CD14-positive monocyte (primary cell): ENCODE measurements around the gene HOXC9. TPM values are rescaled to one million over a fixed set of nuclear protein-coding genes. Genes with fewer than 3 reads are reported as not detected.
A peak's percentile ranks its signal among the peaks of the same experiment; 100 is the strongest.

Experiments used
- DNase-seq, 3 donors: peaks; one replicate each; pipeline ENCODE4 v3.0.0-alpha.2; 2011 to 2022
- H2AFZ ChIP-seq: 2 replicates; pipeline ENCODE4 v1.6.0; 2012; ENCODE audit warnings: mild to moderate bottlenecking, low read depth, low read length, inconsistent platforms; ENCODE audit not compliant: insufficient read depth, poor library complexity, severe bottlenecking
- H3K27ac ChIP-seq, 2 donors: 1 replicate in 1 of 2; 2 replicates in 1 of 2; pipeline ENCODE4 v1.5.1; 2012 to 2013; ENCODE audit warnings: low read length in 2 of 2, control low read depth in 1 of 2, inconsistent platforms in 1 of 2, low read depth in 1 of 2, mild to moderate bottlenecking in 1 of 2
- H3K27me3 ChIP-seq, 2 donors: one replicate each; pipeline versions ENCODE4 v1.6.0 to v1.6.1; 2011 to 2013; ENCODE audit warnings: low read length in 2 of 2; ENCODE audit not compliant: control insufficient read depth in 2 of 2, insufficient read depth in 2 of 2
- H3K36me3 ChIP-seq, 2 donors: replicated peaks in 1 of 2; 1 replicate in 1 of 2; 2 replicates in 1 of 2; pipeline versions ENCODE4 v1.5.1 to v1.6.1; 2012 to 2013; ENCODE audit warnings: low read length in 2 of 2, control low read depth in 1 of 2, inconsistent platforms in 1 of 2, mild to moderate bottlenecking in 1 of 2; ENCODE audit not compliant: insufficient read depth in 2 of 2, control insufficient read depth in 1 of 2
- H3K4me1 ChIP-seq, 2 donors: 1 replicate in 1 of 2; 2 replicates in 1 of 2; pipeline versions ENCODE4 v1.5.1 to v1.6.1; 2012 to 2013; ENCODE audit warnings: low read length in 2 of 2, control low read depth in 1 of 2, inconsistent platforms in 1 of 2, mild to moderate bottlenecking in 1 of 2, moderate library complexity in 1 of 2; ENCODE audit not compliant: insufficient read depth in 2 of 2, control insufficient read depth in 1 of 2
- H3K4me2 ChIP-seq: replicated peaks from 2 replicates; pipeline ENCODE3; 2012; ENCODE audit warnings: low read length, moderate library complexity, mild to moderate bottlenecking; ENCODE audit not compliant: poor library complexity, severe bottlenecking; ENCODE audit errors: extremely low read depth
- H3K4me3 ChIP-seq, 3 experiments: fragments of 200-600 bp in 1 of 3; sonication (generic) in 1 of 3; replicated peaks in 1 of 3; 1 replicate in 2 of 3; 2 replicates in 1 of 3; pipeline ENCODE4 v1.5.1; 2011 to 2013; ENCODE audit warnings: low read length in 3 of 3, mild to moderate bottlenecking in 3 of 3, control low read depth in 2 of 3, low read depth in 2 of 3, inconsistent platforms in 1 of 3, moderate library complexity in 1 of 3
- H3K79me2 ChIP-seq: 2 replicates; pipeline ENCODE4 v1.6.0; 2012; ENCODE audit warnings: mild to moderate bottlenecking, control low read depth, inconsistent platforms, low read length, moderate library complexity; ENCODE audit not compliant: insufficient read depth
- H3K9ac ChIP-seq: 2 replicates; pipeline ENCODE4 v1.6.0; 2017; ENCODE audit warnings: low read length, mild to moderate bottlenecking; ENCODE audit not compliant: insufficient read depth, poor library complexity, severe bottlenecking
- H3K9me3 ChIP-seq, 2 donors: replicated peaks in 1 of 2; 1 replicate in 1 of 2; 2 replicates in 1 of 2; pipeline versions ENCODE4 v1.5.1 to v1.6.1; 2012 to 2013; ENCODE audit warnings: low read length in 2 of 2, control low read depth in 1 of 2; ENCODE audit not compliant: control insufficient read depth in 1 of 2, insufficient read depth in 1 of 2
- H4K20me1 ChIP-seq: 2 replicates; pipeline ENCODE4 v1.6.0; 2012; ENCODE audit warnings: mild to moderate bottlenecking, low read length, control low read depth, moderate library complexity; ENCODE audit not compliant: insufficient read depth
- H3K27ac Mint-ChIP-seq, 7 donors: one replicate each; pipeline ENCODE4 v1.8.0; 2020; ENCODE audit warnings: mild to moderate bottlenecking in 7 of 7, mixed read lengths in 7 of 7, moderate library complexity in 6 of 7, inconsistent platforms in 2 of 7
- H3K27me3 Mint-ChIP-seq, 3 donors: one replicate each; pipeline ENCODE4 v1.8.0; 2021 to 2022; ENCODE audit warnings: low read depth in 3 of 3, mild to moderate bottlenecking in 3 of 3, mixed read lengths in 3 of 3, moderate library complexity in 3 of 3, inconsistent platforms in 1 of 3
- H3K36me3 Mint-ChIP-seq, 2 donors: one replicate each; pipeline ENCODE4 v1.8.0; 2020; ENCODE audit warnings: mixed read lengths in 2 of 2, inconsistent platforms in 1 of 2, mild to moderate bottlenecking in 1 of 2
- H3K4me1 Mint-ChIP-seq: one replicate; pipeline ENCODE4 v1.8.0; 2020; ENCODE audit warnings: mild to moderate bottlenecking, mixed read lengths
- H3K4me3 Mint-ChIP-seq, 2 donors: one replicate each; pipeline ENCODE4 v1.8.0; 2020; ENCODE audit warnings: mild to moderate bottlenecking in 2 of 2, mixed read lengths in 2 of 2, moderate library complexity in 1 of 2
- H3K9me3 Mint-ChIP-seq, 7 donors: one replicate each; pipeline ENCODE4 v1.8.0; 2020 to 2022; ENCODE audit warnings: mixed read lengths in 7 of 7, mild to moderate bottlenecking in 6 of 7, moderate library complexity in 6 of 7, inconsistent platforms in 2 of 7
- CTCF ChIP-seq: fragments of 200-600 bp; IDR thresholded peaks from one replicate; pipeline ENCODE4 v1.8.0; 2022; ENCODE audit warnings: antibody characterized with exemption, mild to moderate bottlenecking
- WGBS: methylation state at CpG from one replicate; pipeline ENCODE4 v1.1.5; 2013; ENCODE audit warnings: missing lambda C conversion rate; ENCODE audit not compliant: insufficient coverage; 5-methylcytosine and 5-hydroxymethylcytosine counted together
- intact Hi-C, 2 donors: fragments of 100-400 bp; cut with micrococcal nuclease; formaldehyde crosslinking; loops; one replicate each; pipeline versions ENCODE4 v1.15.0 to v1.15.1; 2023
- polyA plus RNA-seq, 3 donors: library from polyadenylated mRNA; depleted of rRNA in 1 of 3; unstranded in 2 of 3; stranded (reverse) in 1 of 3; fragments of 300-500 nt in 2 of 3; fragments of >200 nt in 1 of 3; fragmentation: Illumina TruSeq in 2 of 3; gene quantifications; 1 replicate in 2 of 3; 2 replicates in 1 of 3; pipeline ENCODE4 v1.2.3, GENCODE V29; 2012 to 2021

The HOXC9 gene
- polyA plus RNA-seq, 3 donors, result not detected

GRCh38 chr12:54012631-54013409 is 12.9 kb downstream of the HOXC9 start:
- H3K4me3 Mint-ChIP-seq, result peak overlapping the region in 1 of 2 donors; percentile 49
- H3K4me1 Mint-ChIP-seq, result peaks cover 28% of the 10 kb centered on the region
- Histone ChIP-seq H3K4me3 (no peak overlapping the region), H3K4me1 (peaks cover 5 to 7% of the 10 kb centered on the region in 2 donors), H4K20me1 (no peaks in the 10 kb centered on the region), H3K9ac (no peak overlapping the region), H3K79me2 (no peaks in the 10 kb centered on the region), H3K4me2 (no peak overlapping the region), H2AFZ (no peak overlapping the region), H3K9me3 (peaks cover 1 to 43% of the 10 kb centered on the region in 2 donors), H3K36me3 (no peaks in the 10 kb centered on the region), H3K27me3 (peaks cover 93 to 99% of the 10 kb centered on the region in 2 donors), H3K27ac (no peak overlapping the region)
- H3K27ac Mint-ChIP-seq, result peak overlapping the region in 1 of 7 donors; percentile 53
- WGBS, result no CpG with 5 or more reads among the region's 6 CpGs
- DNase-seq, result no peak
- peaks cover 0 to 49% (median 15%) of the 10 kb centered on the region in 7 donors for H3K9me3 Mint-ChIP-seq
- TF ChIP-seq CTCF, result no peak
- peaks cover 97 to 98% (median 98%) of the 10 kb centered on the region in 3 donors for H3K27me3 Mint-ChIP-seq
- H3K36me3 Mint-ChIP-seq, result peaks cover 2 to 6% of the 10 kb centered on the region in 2 donors
- intact Hi-C loops, result no loop called here

- H3K36me3 Mint-ChIP-seq, result peaks cover 2 to 7% of the 10 kb centered on the region in 2 donors
- no peak overlapping the region for H3K27ac ChIP-seq
- no peaks in the 10 kb centered on the region for H3K36me3 ChIP-seq
- H3K4me2 ChIP-seq, result no peak overlapping the region
- peaks cover 0 to 50% (median 16%) of the 10 kb centered on the region in 7 donors for H3K9me3 Mint-ChIP-seq
- 9% methylated on average over 15 of the region's 36 CpGs for WGBS
- H3K9ac ChIP-seq, result no peak overlapping the region
- peaks cover 14 to 16% of the 10 kb centered on the region in 2 donors for H3K4me1 ChIP-seq
- peak overlapping the region in 1 of 2 donors; percentile 84 for H3K4me3 Mint-ChIP-seq
- no peaks in the 10 kb centered on the region for H4K20me1 ChIP-seq
- no peak for DNase-seq
- intact Hi-C loops, result no loop called here
- H2AFZ ChIP-seq, result no peak overlapping the region
- H3K27ac Mint-ChIP-seq, result no peak overlapping the region
- peaks cover 10 to 42% of the 10 kb centered on the region in 2 donors for H3K9me3 ChIP-seq
- peaks cover 32% of the 10 kb centered on the region for H3K4me1 Mint-ChIP-seq
- peaks cover 96 to 100% (median 99%) of the 10 kb centered on the region in 3 donors for H3K27me3 Mint-ChIP-seq
- no peaks in the 10 kb centered on the region for H3K79me2 ChIP-seq
- peak overlapping the region in 1 of 3 experiments; percentile 23 for H3K4me3 ChIP-seq
- TF ChIP-seq CTCF, result no peak
- H3K27me3 ChIP-seq, result peaks cover 96 to 100% of the 10 kb centered on the region in 2 donors
These were observed 14.5 kb downstream of the HOXC9 start for GRCh38 chr12:54014377-54015017.
